A673 (cell line): ENCODE measurements around the gene OVCA2. TPM values are rescaled to one million over a fixed set of nuclear protein-coding genes. Genes with fewer than 3 reads are reported as not detected.

ENCODE experiments used
- BruUV-seq: library from RNA; stranded (reverse); fragments of 400-500 nt; replicated peaks from 2 replicates; lab custom pipeline; 2021; lab: Mats Ljungman, UMichigan
- CTCF ChIA-PET: fragments of 300-600 bp; sonication (Branson Sonifier 250); formaldehyde crosslinking; loops from one replicate; lab custom pipeline; 2022; ENCODE audit warnings: antibody characterized with exemption; lab: Charles Lee
- POLR2A ChIA-PET: fragments of 300-600 bp; sonication (Branson Sonifier 250); formaldehyde crosslinking; loops from one replicate; lab custom pipeline; 2022; ENCODE audit warnings: antibody characterized with exemption; ENCODE audit not compliant: low non-redundant PET; lab: Charles Lee
- DNase-seq: peaks from one replicate; pipeline ENCODE4 v3.0.0-alpha.2; 2015; ENCODE audit warnings: low spot score
- H3K27ac ChIP-seq: fragments of 200-600 bp; sonication (generic); 2 replicates; pipeline ENCODE4 v1.5.1; 2016; ENCODE audit warnings: mixed run types, low read depth, mild to moderate bottlenecking, mixed read lengths, antibody characterized with exemption, low read length; ENCODE audit not compliant: poor library complexity, severe bottlenecking
- H3K27me3 ChIP-seq: fragments of 200-600 bp; sonication (generic); replicated peaks from 2 replicates; pipeline ENCODE4 v1.6.1; 2017; ENCODE audit warnings: mixed run types, low read depth, mild to moderate bottlenecking, mixed read lengths, antibody characterized with exemption, low read length; ENCODE audit not compliant: insufficient read depth, poor library complexity
- H3K36me3 ChIP-seq: fragments of 200-600 bp; sonication (generic); 2 replicates; pipeline ENCODE4 v1.6.1; 2016; ENCODE audit warnings: mixed run types, mild to moderate bottlenecking, mixed read lengths, antibody characterized with exemption, low read length; ENCODE audit not compliant: insufficient read depth, poor library complexity, severe bottlenecking
- H3K4me1 ChIP-seq: fragments of 200-600 bp; sonication (generic); 2 replicates; pipeline ENCODE4 v1.6.1; 2017; ENCODE audit warnings: mixed run types, mild to moderate bottlenecking, mixed read lengths, antibody characterized with exemption, low read length; ENCODE audit not compliant: insufficient read depth, poor library complexity, severe bottlenecking
- H3K4me3 ChIP-seq: fragments of 200-600 bp; sonication (generic); 2 replicates; pipeline ENCODE4 v1.5.1; 2016; ENCODE audit warnings: low read depth, mixed run types, mild to moderate bottlenecking, mixed read lengths, low read length; ENCODE audit not compliant: poor library complexity, severe bottlenecking
- H3K9me3 ChIP-seq: fragments of 200-600 bp; sonication (generic); 2 replicates; pipeline ENCODE4 v1.6.1; 2016; ENCODE audit warnings: mixed run types, low read depth, mild to moderate bottlenecking, mixed read lengths, antibody characterized with exemption, low read length; ENCODE audit not compliant: poor library complexity, severe bottlenecking
- CTCF ChIP-seq: fragments of 300-800, 200-600 bp; sonication (generic); conservative IDR thresholded peaks from 2 replicates; pipeline ENCODE4 v1.5.1; 2017; ENCODE audit warnings: low read depth, mild to moderate bottlenecking, antibody characterized with exemption, low read length, moderate library complexity, mixed read lengths
- EZH2 ChIP-seq: fragments of 200-600 bp; sonication (generic); IDR thresholded peaks from 2 replicates; pipeline ENCODE4 v1.6.1; 2017; ENCODE audit warnings: borderline replicate concordance, low read depth, mild to moderate bottlenecking, mixed read lengths, antibody characterized with exemption, low read length; ENCODE audit not compliant: poor library complexity, severe bottlenecking
- intact Hi-C: fragments of 100-400 bp; cut with micrococcal nuclease; formaldehyde crosslinking; loops from one replicate; pipeline ENCODE4 v1.10.0; 2022; ENCODE audit not compliant: unreplicated experiment
- total RNA-seq: library from RNA; stranded (reverse); gene quantifications from 2 replicates; pipeline ENCODE4 v1.2.3, GENCODE V29; 2021

OVCA2 gene
- total RNA-seq, 1 experiment from 2014 or later = 30.7 TPM

- BruUV-seq = no TSS peak
- POLR2A ChIA-PET = interaction anchor here (0.6 kb wide), 1 partner anchor 270 kb away, joined by 4 read pairs; no protein-coding TSS in a partner anchor
- no peak overlapping the region for H3K27ac ChIP-seq
- peak; percentile 66 for DNase-seq
- H3K9me3 ChIP-seq = no peaks in the 10 kb centered on the region
- no peaks in the 10 kb centered on the region for H3K36me3 ChIP-seq
- no peaks in the 10 kb centered on the region for H3K27me3 ChIP-seq
- intact Hi-C loops = no loop called here
- H3K4me1 ChIP-seq = peaks cover 17% of the 10 kb centered on the region
- TF ChIP-seq CTCF (no peak), EZH2 (no peak)
- CTCF ChIA-PET = interaction anchor here (0.6 kb wide), 1 partner anchor 190 kb away, joined by 8 read pairs; no protein-coding TSS in a partner anchor
- peak overlapping the region; percentile 51 for H3K4me3 ChIP-seq
Observed at GRCh38 chr17:2051061-2051932, 9.5 kb downstream of the OVCA2 start.

GRCh38 chr17:2051933-2052559, 10.2 kb downstream of the OVCA2 start:
- DNase-seq = no peak
- no peaks in the 10 kb centered on the region for H3K36me3 ChIP-seq
- H3K9me3 ChIP-seq = no peaks in the 10 kb centered on the region
- peaks cover 17% of the 10 kb centered on the region for H3K4me1 ChIP-seq
- no peak overlapping the region for H3K27ac ChIP-seq
- CTCF ChIA-PET = no interaction called here
- intact Hi-C loops = no loop called here
- TF ChIP-seq CTCF (no peak), EZH2 (no peak)
- H3K27me3 ChIP-seq = no peaks in the 10 kb centered on the region
- POLR2A ChIA-PET = no interaction called here
- no peak overlapping the region for H3K4me3 ChIP-seq
- no TSS peak for BruUV-seq

DNA sequence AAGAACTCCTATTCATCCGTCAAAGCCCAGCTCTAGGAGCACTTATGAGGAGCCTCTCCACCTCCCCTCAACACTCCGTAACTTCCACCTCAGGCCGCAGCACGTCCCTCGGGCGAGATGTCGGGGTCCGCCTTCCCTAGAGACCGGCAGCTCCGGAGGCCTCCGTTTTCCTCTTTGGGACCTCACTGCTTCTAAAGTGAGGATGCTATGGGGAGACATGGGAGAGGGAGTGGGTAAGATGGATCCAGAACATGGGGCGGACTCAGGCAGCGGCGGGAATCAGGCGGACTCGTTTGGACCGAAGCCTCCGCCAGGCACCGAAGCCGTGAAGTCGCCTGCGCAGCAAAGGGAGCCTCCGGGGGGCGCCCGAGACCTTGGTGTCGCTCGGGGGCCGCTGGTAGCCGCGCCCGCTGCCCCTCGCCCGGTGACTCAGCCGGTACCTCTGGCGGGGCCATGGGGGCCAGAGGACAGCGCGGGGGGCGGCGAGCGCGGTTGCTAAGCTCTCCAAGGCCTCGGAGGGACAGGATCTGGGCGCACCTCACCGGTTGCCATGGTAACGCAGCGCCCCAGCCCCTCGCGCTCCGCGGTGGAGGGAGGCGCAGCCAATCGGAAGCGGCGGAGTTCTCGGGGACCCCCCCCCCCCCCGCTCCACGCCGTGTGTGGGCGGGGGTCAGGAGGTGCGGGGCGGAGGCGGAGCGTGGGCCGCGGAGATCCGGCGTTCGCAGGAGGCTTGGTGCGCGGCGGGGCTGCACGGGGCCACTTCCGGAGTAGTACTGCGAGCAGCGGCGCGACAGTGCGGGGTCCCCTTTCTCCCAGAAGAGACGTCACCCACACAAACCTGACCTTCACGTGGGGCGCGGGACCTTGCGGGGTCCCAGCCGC, 11.8 kb downstream of the OVCA2 start:
- BruUV-seq = no TSS peak

More for the DNA sequence above, 11.8 kb downstream of the OVCA2 start:
- TF ChIP-seq CTCF (peak; percentile 81), EZH2 (no peak)
- Histone ChIP-seq H3K4me1 (peaks cover 17% of the 10 kb centered on the region), H3K4me3 (peak overlapping the region; percentile 58), H3K27me3 (no peaks in the 10 kb centered on the region), H3K27ac (no peak overlapping the region), H3K36me3 (no peaks in the 10 kb centered on the region), H3K9me3 (no peaks in the 10 kb centered on the region)
- ChIA-PET CTCF (interaction anchor here (0.6 to 2.4 kb wide), 4 partner anchors 145 to 252 kb away, joined by 4 to 13 read pairs (median 6); no protein-coding TSS in a partner anchor), POLR2A (no interaction called here)
- DNase-seq = peak; percentile 82
- intact Hi-C loops = loop anchor here (1.0 kb wide), 1 partner anchor 191 kb away; no protein-coding TSS in a partner anchor
